GM19193 (cell line): ENCODE measurements around the gene IKZF2.

Experiments used
- POLR2A ChIP-seq: IDR thresholded peaks from 4 replicates; pipeline ENCODE4 v1.6.1; 2011; ENCODE audit not compliant: insufficient read depth, insufficient read length; ENCODE audit errors: extremely low read depth

Gene IKZF2

DNA sequence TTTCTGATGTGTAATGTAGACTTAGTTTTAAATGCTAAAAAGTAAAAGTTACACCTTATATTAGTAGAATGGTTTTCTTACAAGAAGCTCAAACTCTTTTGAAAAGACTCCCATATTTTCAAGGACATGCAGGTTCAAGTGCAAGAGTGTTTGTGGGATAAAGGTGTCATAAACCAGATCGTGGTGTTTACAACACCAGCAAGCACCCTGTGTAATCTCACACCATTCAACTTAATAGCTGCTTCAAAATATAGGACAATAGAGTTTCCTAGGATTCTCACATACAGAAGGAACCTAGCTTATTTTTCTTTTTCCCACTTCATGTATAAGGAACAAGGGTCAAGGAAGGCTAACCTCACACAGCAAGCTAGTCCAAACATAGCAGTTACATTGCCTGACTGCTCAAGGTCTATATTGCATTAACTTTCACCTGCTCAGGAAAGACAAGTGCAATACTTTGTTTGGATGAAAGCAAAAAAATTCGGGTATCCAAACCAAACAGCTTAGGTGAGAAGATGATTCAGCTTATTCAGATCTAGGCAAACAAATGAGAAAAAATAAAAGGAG, 172.3 kb downstream of the IKZF2 start:
- TF ChIP-seq POLR2A, result no peak

- TF ChIP-seq POLR2A, result no peak
Observed at GRCh38 chr2:212977152-212977551, 174.3 kb downstream of the IKZF2 start.

DNA sequence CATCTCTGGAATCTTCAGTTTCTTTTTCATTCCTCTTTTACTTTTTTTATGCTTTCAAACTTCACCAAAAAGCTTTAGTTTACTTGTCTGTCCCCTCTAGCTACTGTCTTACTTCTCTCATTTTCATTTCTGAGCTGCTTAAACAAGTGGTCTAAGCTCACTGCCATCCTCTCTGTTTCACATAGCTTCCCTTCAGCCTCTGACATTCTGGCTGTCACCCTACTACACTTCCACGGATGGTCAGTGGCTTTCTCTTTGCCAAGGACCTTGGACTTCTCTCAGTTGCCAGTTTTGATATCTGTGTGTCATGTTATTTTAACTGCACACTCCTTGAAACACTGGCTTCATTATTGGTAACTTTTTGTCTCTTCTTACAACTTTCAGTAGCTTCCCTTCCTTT, 176.1 kb downstream of the IKZF2 start:
- no peak for TF ChIP-seq POLR2A

DNA sequence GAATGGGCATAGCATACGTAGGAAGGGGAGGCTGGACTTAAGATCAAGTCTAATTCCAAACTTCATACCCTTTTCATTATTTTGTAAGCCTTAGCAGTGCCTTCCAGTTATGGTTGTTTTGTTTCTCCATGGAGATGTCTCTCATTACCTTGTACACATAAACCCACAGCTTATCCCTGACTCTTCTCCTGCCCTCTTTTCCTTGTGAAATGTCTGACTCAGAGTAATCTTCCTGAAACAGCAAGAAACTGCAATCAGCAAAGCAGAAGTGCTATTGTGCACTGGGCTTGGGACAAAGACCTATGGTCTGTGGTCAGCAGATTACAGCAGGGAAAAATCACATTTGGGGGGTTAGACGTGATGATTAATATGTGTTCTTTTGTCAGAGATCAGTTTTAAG, 176.7 kb downstream of the IKZF2 start:
- TF ChIP-seq POLR2A, result no peak

DNA sequence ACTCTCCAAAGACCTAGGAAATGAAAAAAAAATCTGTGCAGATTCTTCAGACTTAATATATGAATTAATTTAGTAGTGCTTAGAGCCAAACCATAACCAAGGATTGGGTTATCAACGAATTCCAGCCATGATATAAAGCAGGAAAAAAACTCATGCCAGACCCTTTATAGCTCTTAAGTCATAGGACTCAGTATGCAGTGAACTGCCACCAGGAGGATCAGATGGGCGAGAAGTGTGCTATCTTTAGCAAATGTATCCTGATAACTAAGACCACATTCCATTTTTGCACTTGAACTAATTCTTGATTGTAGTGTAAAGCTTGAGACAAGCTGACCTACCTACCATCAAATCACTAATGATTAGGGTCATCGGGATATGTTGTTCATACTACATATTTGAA, 178.1 kb downstream of the IKZF2 start:
- no peak for TF ChIP-seq POLR2A

DNA sequence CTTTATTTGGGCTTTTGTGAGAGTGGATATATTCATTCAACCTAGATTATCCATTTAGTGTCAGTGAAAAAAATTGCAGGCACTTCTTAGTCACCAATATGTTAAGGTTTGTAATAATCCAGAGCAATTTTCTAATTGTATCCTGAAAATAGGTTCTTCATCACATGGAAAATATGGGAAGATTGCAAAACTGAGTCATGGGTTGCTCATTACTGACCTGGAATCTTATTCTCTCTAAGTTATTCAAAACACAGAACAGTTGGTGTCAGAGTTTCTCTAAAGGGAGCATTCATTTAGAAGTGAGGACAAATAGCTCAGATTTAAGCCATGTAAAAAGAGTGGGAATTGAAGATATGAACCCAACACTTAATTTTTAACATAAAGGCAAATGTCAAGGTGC, 181.3 kb downstream of the IKZF2 start:
- no peak for TF ChIP-seq POLR2A

DNA sequence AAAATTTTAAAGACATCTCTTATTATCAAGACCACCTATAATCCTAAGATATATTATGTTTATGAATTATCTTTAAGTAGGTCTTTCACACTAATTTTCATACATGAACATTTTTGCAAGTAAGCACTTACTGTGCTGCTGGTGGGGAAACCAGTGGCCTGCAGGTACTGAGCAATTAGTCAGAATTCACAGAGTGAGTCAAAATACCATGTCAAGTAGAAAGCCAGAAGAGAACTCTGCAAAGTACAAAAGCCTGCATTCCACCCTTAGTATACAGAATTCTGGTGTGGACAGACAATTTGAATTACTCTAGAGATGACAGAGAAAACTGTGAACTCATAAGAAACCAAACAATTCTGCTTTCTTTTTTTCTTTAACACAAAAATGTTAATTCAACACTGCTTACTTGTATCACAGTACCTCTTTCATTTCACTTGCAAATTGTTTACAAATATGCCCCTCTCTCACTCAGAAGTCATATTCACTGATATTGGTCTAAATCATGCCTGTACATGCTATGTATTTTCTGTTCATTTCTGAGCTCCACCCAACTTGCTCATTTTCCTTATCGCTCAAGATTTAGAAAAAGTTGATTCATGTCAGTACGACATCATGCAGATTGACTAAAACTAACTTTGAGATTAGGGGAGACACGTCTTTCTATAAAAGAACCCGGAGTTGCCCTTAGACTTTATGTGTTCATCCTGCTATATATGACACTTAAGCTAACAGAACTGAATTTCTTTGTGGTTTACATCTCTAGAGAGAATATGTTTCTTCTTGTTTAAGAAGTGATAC, 182.9 kb downstream of the IKZF2 start:
- no peak for TF ChIP-seq POLR2A

DNA sequence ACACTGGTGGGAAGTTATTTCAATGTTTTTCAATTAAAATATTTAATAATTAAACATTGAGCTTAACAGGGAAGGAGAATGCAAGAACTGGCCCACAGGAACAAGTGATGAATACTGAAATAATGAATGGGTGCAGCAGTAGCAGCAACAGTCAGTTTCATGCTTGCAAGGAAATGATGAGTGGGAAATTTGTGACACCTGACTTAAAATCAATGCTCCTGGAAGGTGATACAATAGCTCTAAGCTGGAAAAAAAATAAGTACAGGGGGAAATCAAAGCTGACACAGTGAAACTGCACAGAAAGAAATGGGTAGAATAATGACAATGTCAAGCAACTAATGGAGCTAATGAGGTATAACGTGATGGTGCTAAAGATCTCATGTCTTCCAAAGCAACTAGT, 184.5 kb downstream of the IKZF2 start:
- TF ChIP-seq POLR2A, result no peak

DNA sequence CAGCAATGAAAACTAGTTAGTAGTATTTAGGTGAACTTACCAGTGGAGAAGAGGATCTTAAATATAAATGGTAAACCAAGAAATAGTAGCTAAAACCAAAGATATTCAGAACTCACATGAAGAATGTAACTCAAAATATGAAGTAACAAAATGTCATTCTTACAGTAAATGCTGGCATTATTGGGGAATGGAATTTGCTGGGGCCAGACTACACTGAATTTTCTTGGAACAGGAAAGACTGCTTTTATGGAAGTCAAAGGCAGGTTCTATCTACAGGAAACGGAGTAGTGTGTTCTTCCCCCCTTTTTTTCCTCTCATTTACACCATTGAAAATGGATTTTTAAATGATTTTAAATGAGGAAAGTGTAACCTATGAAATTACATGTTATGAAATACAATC, 188.7 kb downstream of the IKZF2 start:
- no peak for TF ChIP-seq POLR2A

DNA sequence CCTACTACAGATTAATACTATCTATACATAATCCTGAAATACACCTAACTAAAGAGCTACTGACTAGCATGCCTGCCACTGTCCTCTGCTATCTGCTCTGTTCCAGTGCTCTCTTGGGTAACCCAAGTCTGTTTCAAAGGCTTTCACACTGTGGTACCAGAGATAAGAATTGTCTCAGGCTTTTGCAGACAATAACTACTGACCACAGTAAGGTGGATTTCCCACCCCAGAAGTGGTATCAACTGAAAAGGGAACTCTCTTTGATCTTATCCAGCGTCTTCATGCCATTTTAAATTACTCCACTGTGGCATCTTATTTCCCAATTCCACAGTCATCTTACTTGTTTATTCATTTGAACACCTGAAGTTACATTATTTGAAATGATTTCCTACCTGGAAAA, 190.2 kb downstream of the IKZF2 start:
- no peak for TF ChIP-seq POLR2A

- no peak for TF ChIP-seq POLR2A
Observed at GRCh38 chr2:212960336-212960735, 191.1 kb downstream of the IKZF2 start.

DNA sequence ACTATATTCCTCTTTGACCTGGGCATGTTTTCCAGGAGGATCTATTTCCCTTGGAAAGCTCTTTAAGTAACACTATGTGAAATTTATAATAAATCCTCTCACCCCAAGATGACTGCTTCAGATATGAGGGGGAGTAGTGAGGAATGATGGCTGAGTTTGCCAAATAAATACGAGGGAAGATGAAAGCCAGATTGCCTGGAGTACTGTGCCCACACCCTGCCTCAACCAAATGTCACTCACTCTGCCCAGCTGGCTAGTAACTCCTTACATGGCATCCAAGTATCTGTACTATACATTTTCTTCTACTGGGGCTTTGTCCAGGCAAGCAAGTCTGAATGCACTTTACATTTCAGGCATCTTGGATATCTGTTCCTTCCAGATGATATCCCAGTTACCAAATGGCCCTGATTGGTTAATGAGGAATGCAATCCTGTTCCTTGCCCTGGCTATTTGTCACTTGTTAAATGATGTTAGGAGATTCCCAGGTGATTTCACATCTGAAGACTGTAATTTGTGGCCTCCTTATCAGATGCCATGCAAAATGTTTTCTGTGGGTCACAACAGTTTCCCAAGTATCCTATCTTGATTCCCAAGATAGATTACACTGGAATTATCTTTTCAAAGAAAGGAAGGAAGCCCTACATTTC, 191.8 kb downstream of the IKZF2 start:
- TF ChIP-seq POLR2A, result no peak

- TF ChIP-seq POLR2A, result no peak
Observed at GRCh38 chr2:212958757-212959295, 192.6 kb downstream of the IKZF2 start.

DNA sequence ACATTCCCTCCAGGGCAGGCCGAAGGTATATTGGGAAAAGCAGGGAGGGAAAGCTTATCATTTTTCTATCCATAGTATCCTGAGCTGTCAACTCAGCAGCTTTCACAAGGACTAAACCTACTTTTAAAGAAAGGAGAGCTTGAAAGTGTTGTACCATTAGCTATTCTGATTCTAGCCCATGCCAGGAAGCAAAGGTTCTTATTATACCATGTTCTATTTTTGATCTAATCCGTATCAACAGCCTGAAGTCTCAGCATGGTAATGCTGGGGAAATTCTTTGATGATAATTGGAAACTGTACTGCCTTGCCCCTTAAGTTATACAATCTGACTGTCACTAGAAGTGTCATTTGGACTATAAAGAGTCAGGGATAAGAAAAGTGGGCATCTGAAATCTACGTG, 193.3 kb downstream of the IKZF2 start:
- no peak for TF ChIP-seq POLR2A

- TF ChIP-seq POLR2A, result no peak
Observed at GRCh38 chr2:212957624-212958023, 193.8 kb downstream of the IKZF2 start.
